Measurements from ENCODE around the gene KCNK5.

DNA sequence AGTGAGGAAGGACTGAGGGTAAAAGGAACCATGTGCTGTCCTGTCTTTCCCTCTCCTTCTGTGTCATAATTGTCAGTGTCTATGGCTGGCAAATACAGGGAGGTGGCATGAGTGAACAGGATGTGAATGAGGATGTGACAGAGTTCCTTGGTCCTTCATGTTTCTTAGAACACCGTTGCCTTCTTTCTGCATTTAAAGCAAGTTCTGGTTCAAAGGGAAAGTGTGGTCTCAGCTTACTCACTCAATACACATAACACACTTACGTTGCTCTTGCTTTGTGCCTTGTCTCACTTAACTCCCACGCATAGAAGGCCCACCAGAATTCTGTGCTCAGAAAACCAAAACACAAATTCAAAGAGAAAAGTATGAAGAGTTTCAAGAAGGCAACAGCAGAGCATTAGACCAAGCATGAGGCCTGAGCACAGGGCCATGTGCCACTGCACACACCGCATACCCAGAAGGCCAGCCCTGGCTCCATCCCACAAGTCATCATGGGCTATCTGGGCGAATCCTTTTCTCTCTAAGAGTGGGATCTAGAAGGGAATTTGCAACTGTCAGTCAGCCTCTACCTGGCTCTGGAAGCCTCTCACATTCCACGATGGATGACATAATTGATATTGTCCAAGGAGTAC lies 75.4 kb downstream of the KCNK5 start:
- TF ChIP-seq CTCF (IDR thresholded peaks at IDR 0.05; ENCODE audit: insufficient read depth, low read length, poor library complexity, severe bottlenecking) (no peak), EZH2phosphoT487 (conservative IDR thresholded peaks at IDR 0.05; ENCODE audit: low read length) (no peak)
